A673 (cell line): ENCODE data around the gene IFIT5.
"Not testable (repeated sequence)": the region's sequence is repeated elsewhere in the genome, so short reads cannot be mapped to it uniquely, and the experiment has no call there.

Source experiments
- EZH2 ChIP-seq: fragments of 200-600 bp; sonication (generic); IDR thresholded peaks from 2 replicates; pipeline ENCODE4 v1.6.1; 2017; ENCODE audit warnings: borderline replicate concordance, low read depth, mild to moderate bottlenecking, mixed read lengths, antibody characterized with exemption, low read length; ENCODE audit not compliant: poor library complexity, severe bottlenecking
- TF ChIP-seq, protein P1 (sequence below): fragments of 300-800, 200-600 bp; sonication (generic); conservative IDR thresholded peaks from 2 replicates; pipeline ENCODE4 v1.5.1; 2017; ENCODE audit warnings: low read depth, mild to moderate bottlenecking, antibody characterized with exemption, low read length, moderate library complexity, mixed read lengths

DNA sequence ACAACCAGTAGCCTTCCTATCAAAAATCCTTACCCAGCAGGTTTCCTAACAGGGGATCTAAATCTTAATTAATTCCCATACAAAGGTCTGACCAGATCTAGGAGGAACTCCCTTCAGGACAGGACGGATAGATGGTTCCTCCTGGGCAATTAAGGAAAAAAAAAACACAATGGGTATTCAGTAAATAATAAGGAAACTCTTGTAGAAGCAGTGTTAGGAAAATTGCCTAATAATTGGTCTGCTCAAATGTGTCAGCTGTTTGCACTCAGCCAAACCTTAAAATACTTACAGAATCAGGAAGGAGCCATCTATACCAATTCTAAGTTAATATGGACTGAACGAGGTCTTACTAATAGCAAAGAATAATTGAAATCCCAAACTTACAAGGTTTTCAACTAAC, 3.2 kb upstream of the IFIT5 start:
- TF ChIP-seq, protein P1, sequence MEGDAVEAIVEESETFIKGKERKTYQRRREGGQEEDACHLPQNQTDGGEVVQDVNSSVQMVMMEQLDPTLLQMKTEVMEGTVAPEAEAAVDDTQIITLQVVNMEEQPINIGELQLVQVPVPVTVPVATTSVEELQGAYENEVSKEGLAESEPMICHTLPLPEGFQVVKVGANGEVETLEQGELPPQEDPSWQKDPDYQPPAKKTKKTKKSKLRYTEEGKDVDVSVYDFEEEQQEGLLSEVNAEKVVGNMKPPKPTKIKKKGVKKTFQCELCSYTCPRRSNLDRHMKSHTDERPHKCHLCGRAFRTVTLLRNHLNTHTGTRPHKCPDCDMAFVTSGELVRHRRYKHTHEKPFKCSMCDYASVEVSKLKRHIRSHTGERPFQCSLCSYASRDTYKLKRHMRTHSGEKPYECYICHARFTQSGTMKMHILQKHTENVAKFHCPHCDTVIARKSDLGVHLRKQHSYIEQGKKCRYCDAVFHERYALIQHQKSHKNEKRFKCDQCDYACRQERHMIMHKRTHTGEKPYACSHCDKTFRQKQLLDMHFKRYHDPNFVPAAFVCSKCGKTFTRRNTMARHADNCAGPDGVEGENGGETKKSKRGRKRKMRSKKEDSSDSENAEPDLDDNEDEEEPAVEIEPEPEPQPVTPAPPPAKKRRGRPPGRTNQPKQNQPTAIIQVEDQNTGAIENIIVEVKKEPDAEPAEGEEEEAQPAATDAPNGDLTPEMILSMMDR: not testable (repeated sequence)
- TF ChIP-seq EZH2: not testable (repeated sequence)
